ENCODE data around the gene MEF2D.

Gene MEF2D

DNA sequence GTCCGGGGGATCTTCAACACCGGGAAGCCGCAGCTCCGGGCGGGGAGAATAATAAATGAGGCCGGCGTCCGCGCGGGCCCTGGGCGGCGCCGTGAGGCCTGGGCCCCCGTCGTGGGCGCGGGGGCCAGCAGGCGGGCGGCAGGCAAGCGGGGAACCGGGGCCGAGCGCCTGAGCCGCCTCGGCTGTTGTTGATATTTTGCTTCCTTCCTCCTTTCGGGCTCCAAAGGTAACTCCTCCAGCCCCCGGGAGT is at the start of gene MEF2D:
Gene MEF2D, minus strand, starts transcription at position 233 of the 250 bp plus-strand sequence. CDS start 17,483 bp downstream, outside the sequence.
- DNase-seq = no peak

DNA sequence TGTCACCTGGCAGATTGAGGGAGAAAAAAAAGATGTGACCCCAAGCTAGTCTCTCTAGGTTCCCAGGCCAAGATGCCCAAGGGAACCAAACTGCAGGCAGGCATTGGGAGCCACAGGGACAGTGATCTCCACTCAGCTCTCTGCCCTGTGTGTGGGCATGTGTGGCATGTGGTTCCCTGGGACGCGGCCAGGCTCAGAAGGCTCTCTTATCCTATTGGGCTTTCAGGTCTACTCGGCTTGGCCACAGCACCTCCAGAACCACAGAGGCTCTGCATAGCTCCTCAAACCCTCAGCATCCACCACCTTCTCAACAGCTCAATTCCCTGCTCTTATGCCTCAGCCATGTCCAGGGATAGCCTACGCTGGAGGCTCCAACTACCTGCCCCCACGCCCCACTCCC is 49.8 kb upstream of the MEF2D start:
- no peak for DNase-seq

- DNase-seq = no peak
Measured at GRCh38 chr1:156549831-156550230, 49.3 kb upstream of the MEF2D start.

- DNase-seq = no peak
Measured at GRCh38 chr1:156549390-156549789, 48.8 kb upstream of the MEF2D start.

DNA sequence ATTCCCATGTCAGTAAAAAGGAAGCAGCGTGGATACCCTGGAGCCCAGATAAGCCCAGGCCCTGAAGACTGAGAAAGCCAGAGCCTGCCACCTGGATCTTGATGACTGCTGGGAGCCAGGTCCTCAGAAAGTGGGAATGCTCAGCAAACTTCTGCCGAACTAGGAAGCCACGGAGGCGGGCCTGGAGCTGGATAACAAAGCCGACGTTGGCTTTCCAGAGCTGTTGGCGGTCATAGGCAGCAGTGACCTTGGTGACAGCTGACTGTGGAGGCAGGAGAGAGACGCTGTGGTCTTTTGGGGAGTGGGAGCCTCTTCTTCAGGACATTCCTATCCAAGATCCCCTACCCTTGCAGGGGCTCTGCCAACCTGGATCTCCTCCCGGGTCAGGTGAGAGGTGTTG is 47.4 kb upstream of the MEF2D start:
- DNase-seq = no peak

GRCh38 chr1:156547434-156547833 is 46.9 kb upstream of the MEF2D start:
- no peak for DNase-seq

GRCh38 chr1:156546267-156546666 is 45.7 kb upstream of the MEF2D start:
- no peak for DNase-seq

- no peak for DNase-seq
Measured at GRCh38 chr1:156544592-156545102, 44.1 kb upstream of the MEF2D start.

DNA sequence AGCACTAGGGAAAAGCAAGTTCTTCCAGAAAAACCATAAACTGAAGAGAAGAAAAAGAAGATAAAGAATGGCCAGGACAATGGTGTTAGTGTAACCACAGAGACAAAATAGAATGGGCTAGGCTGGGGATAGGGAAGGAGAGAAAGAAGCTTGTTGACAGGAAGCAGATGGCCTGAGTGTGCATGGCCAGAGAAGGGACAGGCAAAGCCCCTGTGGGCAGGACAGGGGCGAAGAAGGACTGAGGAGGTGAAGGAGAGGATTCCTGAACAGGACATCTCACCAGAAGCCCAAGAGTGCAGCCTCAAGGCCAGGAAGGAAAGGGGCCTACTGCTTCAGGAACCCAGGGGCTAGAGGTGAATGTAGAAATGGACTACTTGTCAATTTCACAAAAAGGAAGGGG is 42.5 kb upstream of the MEF2D start:
- DNase-seq = no peak

GRCh38 chr1:156540955-156541354 is 40.4 kb upstream of the MEF2D start:
- no peak for DNase-seq

DNA sequence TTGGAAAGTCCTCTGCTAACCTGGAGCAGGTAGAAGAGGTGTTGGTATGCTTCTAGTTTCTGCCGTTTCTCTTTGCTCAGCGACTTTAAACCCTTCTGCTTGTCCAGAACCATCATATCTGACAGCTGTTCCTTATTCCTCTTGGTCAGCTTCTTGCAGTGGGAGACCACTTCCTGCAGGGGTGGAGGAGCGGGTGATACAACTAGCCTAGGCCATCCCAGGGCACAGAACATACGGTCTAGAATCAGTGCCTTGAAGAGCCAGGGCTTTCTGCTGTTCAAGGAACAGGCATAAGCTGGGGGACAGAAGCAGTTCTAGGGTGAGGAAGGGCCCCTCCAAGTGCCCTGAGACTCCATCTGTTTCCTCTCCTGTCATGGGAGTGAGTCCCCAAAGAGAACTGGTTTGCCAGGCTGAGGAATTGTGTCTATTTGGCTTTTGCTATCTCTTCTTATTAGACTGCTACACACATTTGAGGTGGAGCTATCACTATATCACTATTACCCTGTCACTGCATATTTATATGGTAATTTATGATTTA is 39.3 kb upstream of the MEF2D start:
- no peak for DNase-seq

DNA sequence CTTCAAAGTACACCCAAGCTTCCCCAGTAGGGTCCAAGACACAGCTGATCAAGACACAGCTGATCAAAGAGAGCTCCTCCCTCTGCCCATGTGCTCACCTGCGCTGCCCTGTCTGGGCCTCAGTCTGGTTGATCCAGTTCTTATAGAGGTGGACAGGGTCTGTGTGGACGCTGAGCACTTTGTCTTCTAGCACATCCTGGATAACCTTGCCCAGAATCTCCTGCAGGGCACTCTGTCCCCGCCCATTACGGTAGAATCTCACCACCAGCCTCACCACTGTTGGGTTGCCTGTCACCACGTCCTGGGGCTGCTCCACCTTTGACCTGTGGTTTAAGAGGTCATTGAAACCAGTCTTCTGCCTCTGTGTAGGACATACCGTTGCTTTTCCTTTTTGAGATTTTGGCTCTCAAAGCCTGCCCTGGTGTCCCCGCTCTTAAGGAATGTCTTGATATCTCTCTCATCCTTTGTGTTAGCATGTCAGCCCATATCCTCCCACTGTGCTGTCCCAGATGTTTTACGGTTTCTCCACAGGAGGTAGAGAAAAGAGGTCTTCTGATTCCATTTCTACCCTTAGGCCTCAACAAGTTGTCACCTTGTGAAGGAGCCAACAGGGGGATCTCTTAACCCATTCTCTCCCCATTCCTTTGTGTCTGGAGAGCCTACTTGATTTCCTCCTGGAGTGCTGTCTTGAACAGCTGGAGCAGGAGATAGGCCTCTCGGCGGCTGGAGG is 38.3 kb upstream of the MEF2D start:
- DNase-seq = no peak

DNA sequence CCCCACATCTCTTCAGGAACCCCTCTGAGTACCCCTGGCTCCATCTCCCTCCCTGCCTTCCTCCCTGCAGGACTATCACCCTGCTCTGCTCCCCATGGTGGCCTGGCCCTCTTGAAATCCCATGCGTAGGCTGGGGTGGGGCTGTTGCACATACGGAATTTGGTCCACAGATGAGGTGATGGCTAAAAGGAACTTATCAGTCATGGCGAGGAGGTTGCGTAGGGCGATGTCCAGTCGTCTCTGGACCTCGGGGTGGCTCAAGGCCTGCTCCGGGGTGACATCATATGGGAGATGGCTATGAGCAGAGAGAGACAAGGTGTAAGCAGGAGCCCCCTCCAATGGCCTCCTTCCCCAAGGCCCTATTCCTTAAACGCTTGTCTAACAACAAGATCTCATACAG is 36.5 kb upstream of the MEF2D start:
- no peak for DNase-seq

DNA sequence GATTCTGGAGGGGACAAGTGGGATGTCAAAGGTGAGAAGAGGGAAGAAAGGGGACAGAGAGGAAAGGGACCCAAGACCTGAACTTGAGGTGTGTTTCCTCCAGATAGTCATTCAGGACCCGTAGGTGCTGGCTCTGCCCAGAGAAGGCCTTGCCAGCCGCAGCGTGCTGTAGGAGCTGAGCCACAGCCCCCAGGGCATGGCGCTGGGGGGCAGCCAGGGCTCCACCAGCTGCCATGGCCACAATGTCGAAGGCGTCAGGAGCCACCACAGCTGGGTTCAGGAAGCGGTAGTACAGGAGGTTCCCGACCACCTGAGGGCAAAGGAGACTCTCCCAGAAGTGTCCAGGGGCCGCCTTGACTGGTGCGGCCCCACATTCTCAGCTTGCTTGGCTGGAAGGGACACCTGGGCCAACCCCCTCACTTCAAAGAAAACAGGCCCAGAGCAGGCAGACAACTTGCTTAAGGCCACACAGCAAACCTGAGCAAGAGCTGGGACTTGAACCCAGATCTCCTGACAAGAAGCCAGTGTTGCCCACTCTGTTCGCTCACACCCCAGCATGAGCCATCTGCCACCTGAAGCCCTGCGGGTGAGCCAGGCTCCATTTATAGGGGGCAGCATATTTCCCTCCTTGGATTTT is 34.0 kb upstream of the MEF2D start:
- DNase-seq = no peak

DNA sequence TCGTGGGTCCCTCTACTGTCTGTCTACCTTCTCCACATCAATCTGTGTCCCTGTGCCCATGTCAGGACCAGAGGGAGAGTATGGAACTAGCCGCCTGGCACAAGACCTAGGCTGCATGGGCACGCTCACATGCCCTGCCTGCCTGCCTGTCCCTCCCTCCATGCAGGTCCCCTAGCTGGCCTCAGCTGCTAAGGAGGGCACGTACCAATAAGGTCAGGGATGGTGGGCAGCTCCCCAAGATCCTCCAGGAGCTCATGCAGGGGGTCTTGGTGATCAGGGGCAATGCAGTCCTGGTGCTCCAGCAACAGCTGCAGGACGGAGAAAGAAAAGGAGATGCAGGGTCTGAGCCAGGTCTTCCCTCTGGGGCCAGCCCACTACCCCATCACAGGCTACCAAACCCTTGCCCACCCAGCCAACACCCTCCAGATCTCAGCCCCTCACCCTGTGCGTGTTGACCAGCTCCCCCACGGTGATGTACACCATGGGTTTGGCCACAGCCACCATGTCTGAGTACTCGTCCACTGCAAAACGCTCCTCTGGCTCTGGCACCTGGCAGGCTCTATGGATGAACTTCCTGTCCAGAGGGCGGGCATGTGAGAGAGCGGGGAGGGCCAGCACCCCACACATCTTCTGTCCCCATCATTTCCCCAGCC is 33.1 kb upstream of the MEF2D start:
- DNase-seq = no peak

- no peak for DNase-seq
Measured at GRCh38 chr1:156532374-156532773, 31.8 kb upstream of the MEF2D start.

DNA sequence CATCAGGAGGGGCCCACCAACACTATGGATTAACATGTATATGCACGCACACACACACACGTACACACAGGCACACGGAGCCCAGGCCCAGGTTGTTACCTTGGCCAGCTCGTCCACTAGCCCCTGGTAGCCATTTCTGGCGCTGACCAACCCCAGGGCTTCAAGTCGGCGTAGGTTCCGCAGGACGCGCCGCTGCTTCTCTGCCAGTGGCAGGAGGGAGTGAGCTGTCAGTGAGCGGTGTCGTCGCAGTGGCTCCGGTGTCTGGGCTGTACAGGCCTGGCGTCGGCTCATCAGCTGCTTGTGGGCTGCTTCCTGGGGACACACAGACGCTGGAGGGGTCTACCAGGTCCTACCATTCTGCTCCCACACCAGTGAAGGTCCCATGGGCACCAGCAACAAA is 29.4 kb upstream of the MEF2D start:
- no peak for DNase-seq

DNA sequence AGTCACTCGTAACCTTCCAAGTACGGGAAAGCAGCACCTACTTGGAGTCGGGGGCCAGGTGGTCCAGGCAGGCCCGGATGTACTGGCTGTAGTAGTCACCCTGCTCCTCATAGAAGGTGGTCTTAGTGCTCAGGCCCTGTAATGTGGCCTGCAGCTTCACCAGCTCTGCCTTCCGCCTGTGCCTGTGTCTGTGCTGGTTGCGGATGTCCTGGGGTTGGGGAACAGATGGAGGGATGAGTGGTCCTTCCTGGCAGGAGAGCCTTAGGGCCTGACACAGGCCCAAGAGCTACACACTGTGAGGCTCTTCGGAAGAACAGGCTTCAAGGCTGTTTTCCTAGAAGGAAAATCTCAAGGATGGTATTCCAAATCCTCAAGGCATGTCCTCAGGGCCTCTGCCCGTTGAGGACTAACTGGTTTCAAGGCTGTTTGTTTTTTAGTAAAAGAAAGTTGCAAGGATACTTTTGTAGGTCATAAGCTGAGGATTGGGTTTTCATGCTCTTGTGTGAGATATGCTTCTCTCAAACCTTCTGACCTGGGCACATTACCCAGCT is 28.4 kb upstream of the MEF2D start:
- DNase-seq = no peak

DNA sequence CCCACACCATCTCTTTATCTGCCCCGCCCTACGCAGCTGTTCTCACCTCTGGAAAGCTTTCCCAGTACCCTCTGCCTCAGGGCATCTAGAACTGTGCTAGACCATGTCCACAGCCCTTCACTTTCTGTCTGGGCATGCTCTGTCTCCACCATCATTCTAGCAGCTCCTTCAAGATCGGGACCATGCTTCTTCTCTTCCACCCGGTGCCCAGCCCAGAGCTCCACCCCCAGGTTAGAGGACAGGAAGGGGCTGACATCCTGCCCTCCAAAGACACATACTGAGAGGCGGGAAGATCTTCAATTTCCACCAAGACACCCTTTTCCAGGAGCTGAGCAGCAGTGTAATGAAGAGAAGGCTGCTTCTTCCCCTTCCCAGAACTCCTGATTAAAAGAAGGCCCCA is 27.7 kb upstream of the MEF2D start:
- no peak for DNase-seq

DNA sequence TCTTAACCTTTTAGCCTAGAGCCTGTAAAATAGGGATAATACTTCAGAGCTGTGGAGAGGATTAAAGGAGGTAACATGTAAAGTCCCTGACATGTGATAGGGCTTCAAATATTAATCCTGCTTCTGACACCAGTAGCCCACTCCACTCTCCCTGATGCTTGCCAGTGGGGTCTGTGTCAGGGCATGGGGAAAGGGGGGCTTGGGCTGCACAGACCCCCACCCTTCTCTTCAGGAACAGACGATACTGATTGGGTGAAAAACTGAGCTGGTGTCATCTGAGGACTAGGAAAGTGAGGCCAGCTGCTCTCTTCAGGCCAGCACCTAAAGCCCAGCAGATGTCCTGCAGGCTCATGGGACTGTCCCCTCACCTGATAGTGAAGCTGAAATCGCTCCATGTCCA is 27.0 kb upstream of the MEF2D start:
- DNase-seq = no peak

- no peak for DNase-seq
Measured at GRCh38 chr1:156525856-156526489, 25.4 kb upstream of the MEF2D start.

DNA sequence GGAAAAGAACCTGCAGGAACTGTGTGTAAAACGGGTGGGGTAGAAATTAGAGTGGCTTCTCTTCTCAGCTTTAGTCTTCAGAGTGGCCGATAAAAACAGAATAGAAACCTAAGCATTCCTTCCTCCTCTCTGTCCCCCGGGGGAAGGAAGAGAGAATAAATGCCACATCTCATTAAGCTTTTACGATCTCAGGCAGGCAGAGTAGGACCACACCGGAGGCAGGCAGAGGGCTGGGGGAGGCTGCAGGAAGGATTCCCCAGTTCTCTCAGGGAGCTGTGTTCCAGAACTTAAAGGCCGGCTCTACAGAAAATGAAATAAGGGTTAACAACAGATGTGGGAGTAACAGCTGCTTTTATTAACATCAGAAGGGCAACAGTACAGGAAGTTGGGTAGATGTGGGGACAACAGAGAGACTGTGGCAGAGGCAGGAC is 24.5 kb upstream of the MEF2D start:
- DNase-seq = no peak

DNA sequence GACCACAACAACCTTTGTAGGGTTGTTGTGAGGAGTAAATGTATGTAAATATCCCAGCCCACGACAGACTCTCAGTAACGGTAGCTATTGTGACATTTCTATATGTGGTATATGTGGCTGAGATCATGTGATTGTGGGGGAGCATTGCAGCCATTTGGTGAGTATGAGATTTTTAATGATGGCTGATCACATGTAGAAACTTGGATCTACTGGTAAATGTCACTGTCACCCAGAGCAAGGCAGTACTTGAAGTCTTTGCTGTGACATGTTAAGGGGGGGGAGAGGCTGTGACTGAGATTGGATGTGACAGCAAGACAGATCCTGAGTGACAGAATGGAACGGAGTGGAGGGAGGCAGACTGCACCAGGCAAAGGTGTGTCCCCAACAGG is 23.9 kb upstream of the MEF2D start:
- no peak for DNase-seq
